Liver (tissue), 9 donors: ENCODE data around the gene NEUROD1. TPM values are rescaled to one million over a fixed set of nuclear protein-coding genes. Genes with fewer than 3 reads are reported as not detected.

Experiments used
- DNase-seq: peaks from one replicate; pipeline ENCODE4 v3.0.0-alpha.2; 2017; ENCODE audit warnings: low spot score
- H3K27ac ChIP-seq, 2 donors: one replicate each; pipeline ENCODE4 v1.7.0; 2013; ENCODE audit warnings: inconsistent platforms in 2 of 2, low read length in 2 of 2, control low read depth in 1 of 2, low read depth in 1 of 2, mild to moderate bottlenecking in 1 of 2
- H3K27me3 ChIP-seq, 4 donors: one replicate each; pipeline versions ENCODE4 v1.6.1 to v1.7.0; 2013; ENCODE audit warnings: low read length in 3 of 4, inconsistent platforms in 1 of 4, mild to moderate bottlenecking in 1 of 4, moderate library complexity in 1 of 4; ENCODE audit not compliant: control insufficient read depth in 4 of 4, insufficient read depth in 4 of 4
- H3K36me3 ChIP-seq, 4 donors: one replicate each; pipeline versions ENCODE4 v1.6.1 to v1.7.0; 2013; ENCODE audit warnings: low read length in 3 of 4, mild to moderate bottlenecking in 3 of 4, low read depth in 1 of 4, moderate library complexity in 1 of 4; ENCODE audit not compliant: control insufficient read depth in 4 of 4, insufficient read depth in 3 of 4
- H3K4me1 ChIP-seq, 4 donors: one replicate each; pipeline versions ENCODE4 v1.6.1 to v1.7.0; 2013; ENCODE audit warnings: low read length in 3 of 4, mild to moderate bottlenecking in 3 of 4, moderate library complexity in 1 of 4; ENCODE audit not compliant: control insufficient read depth in 4 of 4, insufficient read depth in 4 of 4
- H3K4me3 ChIP-seq, 3 donors: one replicate each; pipeline versions ENCODE4 v1.6.1 to v1.7.0; 2013; ENCODE audit warnings: low read length in 3 of 3, control low read depth in 1 of 3, low read depth in 1 of 3, mild to moderate bottlenecking in 1 of 3
- H3K9ac ChIP-seq, 2 donors: one replicate each; pipeline ENCODE4 v1.7.0; 2013; ENCODE audit warnings: low read length in 2 of 2, mild to moderate bottlenecking in 2 of 2, moderate library complexity in 2 of 2, control low read depth in 1 of 2, low read depth in 1 of 2
- H3K9me3 ChIP-seq, 4 donors: one replicate each; pipeline versions ENCODE4 v1.6.1 to v1.7.0; 2013; ENCODE audit warnings: low read length in 3 of 4; ENCODE audit not compliant: control insufficient read depth in 4 of 4
- EGR1 ChIP-seq, 2 donors: IDR thresholded peaks; 2 replicates each; pipeline ENCODE4 v1.6.1; 2016 to 2018; ENCODE audit warnings: antibody characterized with exemption in 2 of 2, low read depth in 2 of 2
- FOXA1 ChIP-seq: IDR thresholded peaks from 2 replicates; pipeline ENCODE4 v1.6.1; 2016; ENCODE audit warnings: antibody characterized with exemption
- FOXA2 ChIP-seq: IDR thresholded peaks from 2 replicates; pipeline ENCODE4 v1.6.1; 2016; ENCODE audit warnings: antibody characterized with exemption
- GABPA ChIP-seq, 2 donors: IDR thresholded peaks in 1 of 2; conservative IDR thresholded peaks in 1 of 2; 2 replicates each; pipeline ENCODE4 v1.6.1; 2016; ENCODE audit warnings: antibody characterized with exemption in 2 of 2, mild to moderate bottlenecking in 1 of 2, moderate library complexity in 1 of 2
- HNF4A ChIP-seq, 2 donors: conservative IDR thresholded peaks; 2 replicates each; pipeline ENCODE4 v1.6.1; 2016; ENCODE audit warnings: antibody characterized with exemption in 2 of 2, mild to moderate bottlenecking in 2 of 2
- HNF4G ChIP-seq: IDR thresholded peaks from 2 replicates; pipeline ENCODE4 v1.6.1; 2016; ENCODE audit warnings: antibody characterized with exemption
- JUND ChIP-seq, 2 donors: IDR thresholded peaks; 2 replicates each; pipeline ENCODE4 v1.6.1; 2016; ENCODE audit warnings: antibody characterized with exemption in 2 of 2
- NR2F2 ChIP-seq: IDR thresholded peaks from 2 replicates; pipeline ENCODE4 v1.6.1; 2016; ENCODE audit warnings: antibody characterized with exemption
- RAD21 ChIP-seq, 2 donors: IDR thresholded peaks; 2 replicates each; pipeline ENCODE4 v1.6.1; 2016; ENCODE audit warnings: antibody characterized with exemption in 2 of 2, mild to moderate bottlenecking in 2 of 2
- RXRA ChIP-seq, 2 donors: IDR thresholded peaks; 2 replicates each; pipeline ENCODE4 v1.6.1; 2017 to 2018; ENCODE audit warnings: antibody characterized with exemption in 2 of 2, mild to moderate bottlenecking in 1 of 2
- SP1 ChIP-seq: IDR thresholded peaks from 2 replicates; pipeline ENCODE4 v1.6.1; 2018; ENCODE audit warnings: antibody characterized with exemption, mild to moderate bottlenecking
- TAF1 ChIP-seq: conservative IDR thresholded peaks from 2 replicates; pipeline ENCODE4 v1.6.1; 2016; ENCODE audit warnings: antibody characterized with exemption, mild to moderate bottlenecking
- YY1 ChIP-seq: IDR thresholded peaks from 2 replicates; pipeline ENCODE4 v1.6.1; 2016; ENCODE audit warnings: antibody characterized with exemption, mild to moderate bottlenecking
- WGBS: extraction: QIAGEN DNeasy Blood & Tissue Kit; methylation state at CpG from one replicate; pipeline ENCODE4 v1.1.7; 2013; 5-methylcytosine and 5-hydroxymethylcytosine counted together
- polyA plus RNA-seq, 2 donors: library from polyadenylated mRNA; stranded (reverse) in 1 of 2; unstranded in 1 of 2; fragments of 200-250 nt in 1 of 2; fragments of >200 nt in 1 of 2; fragmentation: Nextera tagmentation in 1 of 2; extraction: Ambion mirVana in 1 of 2; gene quantifications; one replicate each; pipeline versions ENCODE4 v1.2.1 to v1.2.3, GENCODE V29; 2013 to 2015
- total RNA-seq, 2 donors: library from RNA; depleted of rRNA; stranded (reverse); fragments of >200 nt; gene quantifications; one replicate each; pipeline ENCODE4 v1.2.3, GENCODE V29; 2014
- TF ChIP-seq, protein P1 (sequence below): IDR thresholded peaks from 2 replicates; pipeline ENCODE4 v1.6.1; 2016; ENCODE audit warnings: antibody characterized with exemption
- TF ChIP-seq, protein P2 (sequence below): IDR thresholded peaks from 2 replicates; pipeline ENCODE4 v1.6.1; 2016; ENCODE audit warnings: antibody characterized with exemption, mild to moderate bottlenecking
- TF ChIP-seq, protein P3 (sequence below): IDR thresholded peaks from 2 replicates; pipeline ENCODE4 v1.6.1; 2016; ENCODE audit warnings: antibody characterized with exemption
- TF ChIP-seq, protein P4 (sequence below): IDR thresholded peaks from 2 replicates; pipeline ENCODE4 v1.6.1; 2016; ENCODE audit warnings: antibody characterized with exemption
- TF ChIP-seq, protein P5 (sequence below): fragments of 150-350 bp; IDR thresholded peaks from 2 replicates; pipeline ENCODE4 v1.5.1; 2017; ENCODE audit warnings: improper control_type of control experiment, low read depth, low read length; ENCODE audit not compliant: missing input control
- donor health status: healthy.
- donor health status: healthy.
- donor health status: healthy.
- donor health status: healthy.
- donor health status: healthy.

Gene NEUROD1
- total and polyA plus RNA-seq, 4 donors = not detected

DNA sequence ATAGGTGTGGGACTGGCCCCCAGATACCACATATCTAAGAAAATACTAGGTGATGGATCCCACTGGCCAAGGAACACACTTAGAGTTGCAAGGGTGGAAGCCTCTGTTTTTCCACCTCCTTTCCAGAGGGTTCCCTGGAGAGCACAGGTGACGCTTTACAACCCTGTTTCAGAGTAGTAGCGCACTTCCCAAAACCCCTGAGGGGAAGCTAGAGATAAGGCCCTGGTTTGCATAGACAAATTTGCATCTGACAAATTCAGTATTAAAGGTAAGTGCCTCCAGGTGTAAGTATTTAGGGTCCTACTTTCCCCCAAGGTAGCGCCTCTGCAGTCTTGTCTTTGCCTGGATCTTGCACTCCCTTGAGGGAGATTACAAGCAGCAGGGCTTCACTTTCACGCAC lies 22.9 kb downstream of the NEUROD1 start:
- TF ChIP-seq, protein P1, sequence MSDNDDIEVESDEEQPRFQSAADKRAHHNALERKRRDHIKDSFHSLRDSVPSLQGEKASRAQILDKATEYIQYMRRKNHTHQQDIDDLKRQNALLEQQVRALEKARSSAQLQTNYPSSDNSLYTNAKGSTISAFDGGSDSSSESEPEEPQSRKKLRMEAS = no peak
- no peak for TF ChIP-seq HNF4G
- no peak for TF ChIP-seq NR2F2
- TF ChIP-seq JUND (IDR thresholded peaks at IDR 0.05) = no peak
- TF ChIP-seq EGR1 (IDR thresholded peaks at IDR 0.05; ENCODE audit: low read depth in 2 of 2) = no peak
- TF ChIP-seq FOXA1 = no peak
- no peak for TF ChIP-seq SP1
- no peak for TF ChIP-seq TAF1
- no peak for TF ChIP-seq FOXA2
- TF ChIP-seq HNF4A (conservative IDR thresholded peaks at IDR 0.05) = no peak
- TF ChIP-seq RXRA (IDR thresholded peaks at IDR 0.05) = no peak
- TF ChIP-seq, protein P2, sequence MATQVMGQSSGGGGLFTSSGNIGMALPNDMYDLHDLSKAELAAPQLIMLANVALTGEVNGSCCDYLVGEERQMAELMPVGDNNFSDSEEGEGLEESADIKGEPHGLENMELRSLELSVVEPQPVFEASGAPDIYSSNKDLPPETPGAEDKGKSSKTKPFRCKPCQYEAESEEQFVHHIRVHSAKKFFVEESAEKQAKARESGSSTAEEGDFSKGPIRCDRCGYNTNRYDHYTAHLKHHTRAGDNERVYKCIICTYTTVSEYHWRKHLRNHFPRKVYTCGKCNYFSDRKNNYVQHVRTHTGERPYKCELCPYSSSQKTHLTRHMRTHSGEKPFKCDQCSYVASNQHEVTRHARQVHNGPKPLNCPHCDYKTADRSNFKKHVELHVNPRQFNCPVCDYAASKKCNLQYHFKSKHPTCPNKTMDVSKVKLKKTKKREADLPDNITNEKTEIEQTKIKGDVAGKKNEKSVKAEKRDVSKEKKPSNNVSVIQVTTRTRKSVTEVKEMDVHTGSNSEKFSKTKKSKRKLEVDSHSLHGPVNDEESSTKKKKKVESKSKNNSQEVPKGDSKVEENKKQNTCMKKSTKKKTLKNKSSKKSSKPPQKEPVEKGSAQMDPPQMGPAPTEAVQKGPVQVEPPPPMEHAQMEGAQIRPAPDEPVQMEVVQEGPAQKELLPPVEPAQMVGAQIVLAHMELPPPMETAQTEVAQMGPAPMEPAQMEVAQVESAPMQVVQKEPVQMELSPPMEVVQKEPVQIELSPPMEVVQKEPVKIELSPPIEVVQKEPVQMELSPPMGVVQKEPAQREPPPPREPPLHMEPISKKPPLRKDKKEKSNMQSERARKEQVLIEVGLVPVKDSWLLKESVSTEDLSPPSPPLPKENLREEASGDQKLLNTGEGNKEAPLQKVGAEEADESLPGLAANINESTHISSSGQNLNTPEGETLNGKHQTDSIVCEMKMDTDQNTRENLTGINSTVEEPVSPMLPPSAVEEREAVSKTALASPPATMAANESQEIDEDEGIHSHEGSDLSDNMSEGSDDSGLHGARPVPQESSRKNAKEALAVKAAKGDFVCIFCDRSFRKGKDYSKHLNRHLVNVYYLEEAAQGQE = no peak
- TF ChIP-seq, protein P3, sequence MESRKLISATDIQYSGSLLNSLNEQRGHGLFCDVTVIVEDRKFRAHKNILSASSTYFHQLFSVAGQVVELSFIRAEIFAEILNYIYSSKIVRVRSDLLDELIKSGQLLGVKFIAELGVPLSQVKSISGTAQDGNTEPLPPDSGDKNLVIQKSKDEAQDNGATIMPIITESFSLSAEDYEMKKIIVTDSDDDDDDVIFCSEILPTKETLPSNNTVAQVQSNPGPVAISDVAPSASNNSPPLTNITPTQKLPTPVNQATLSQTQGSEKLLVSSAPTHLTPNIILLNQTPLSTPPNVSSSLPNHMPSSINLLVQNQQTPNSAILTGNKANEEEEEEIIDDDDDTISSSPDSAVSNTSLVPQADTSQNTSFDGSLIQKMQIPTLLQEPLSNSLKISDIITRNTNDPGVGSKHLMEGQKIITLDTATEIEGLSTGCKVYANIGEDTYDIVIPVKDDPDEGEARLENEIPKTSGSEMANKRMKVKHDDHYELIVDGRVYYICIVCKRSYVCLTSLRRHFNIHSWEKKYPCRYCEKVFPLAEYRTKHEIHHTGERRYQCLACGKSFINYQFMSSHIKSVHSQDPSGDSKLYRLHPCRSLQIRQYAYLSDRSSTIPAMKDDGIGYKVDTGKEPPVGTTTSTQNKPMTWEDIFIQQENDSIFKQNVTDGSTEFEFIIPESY = no peak
- TF ChIP-seq, protein P4, sequence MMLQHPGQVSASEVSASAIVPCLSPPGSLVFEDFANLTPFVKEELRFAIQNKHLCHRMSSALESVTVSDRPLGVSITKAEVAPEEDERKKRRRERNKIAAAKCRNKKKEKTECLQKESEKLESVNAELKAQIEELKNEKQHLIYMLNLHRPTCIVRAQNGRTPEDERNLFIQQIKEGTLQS = no peak
- TF ChIP-seq GABPA (IDR thresholded peaks at IDR 0.05 in 1 of 2, conservative IDR thresholded peaks at IDR 0.05 in 1 of 2) = no peak
- TF ChIP-seq, protein P5, sequence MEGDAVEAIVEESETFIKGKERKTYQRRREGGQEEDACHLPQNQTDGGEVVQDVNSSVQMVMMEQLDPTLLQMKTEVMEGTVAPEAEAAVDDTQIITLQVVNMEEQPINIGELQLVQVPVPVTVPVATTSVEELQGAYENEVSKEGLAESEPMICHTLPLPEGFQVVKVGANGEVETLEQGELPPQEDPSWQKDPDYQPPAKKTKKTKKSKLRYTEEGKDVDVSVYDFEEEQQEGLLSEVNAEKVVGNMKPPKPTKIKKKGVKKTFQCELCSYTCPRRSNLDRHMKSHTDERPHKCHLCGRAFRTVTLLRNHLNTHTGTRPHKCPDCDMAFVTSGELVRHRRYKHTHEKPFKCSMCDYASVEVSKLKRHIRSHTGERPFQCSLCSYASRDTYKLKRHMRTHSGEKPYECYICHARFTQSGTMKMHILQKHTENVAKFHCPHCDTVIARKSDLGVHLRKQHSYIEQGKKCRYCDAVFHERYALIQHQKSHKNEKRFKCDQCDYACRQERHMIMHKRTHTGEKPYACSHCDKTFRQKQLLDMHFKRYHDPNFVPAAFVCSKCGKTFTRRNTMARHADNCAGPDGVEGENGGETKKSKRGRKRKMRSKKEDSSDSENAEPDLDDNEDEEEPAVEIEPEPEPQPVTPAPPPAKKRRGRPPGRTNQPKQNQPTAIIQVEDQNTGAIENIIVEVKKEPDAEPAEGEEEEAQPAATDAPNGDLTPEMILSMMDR = no peak
- no peak for TF ChIP-seq YY1
- no peak for TF ChIP-seq RAD21 (IDR thresholded peaks at IDR 0.05)
- Histone ChIP-seq H3K4me1 (peaks cover 0 to 12% (median 8%) of the 10 kb centered on the region in 4 donors), H3K27ac (no peak overlapping the region), H3K9ac (no peak overlapping the region), H3K4me3 (peak overlapping the region in 1 of 3 donors; percentile 58), H3K27me3 (peaks cover 0 to 5% (median 2%) of the 10 kb centered on the region in 4 donors), H3K36me3 (no peaks in the 10 kb centered on the region), H3K9me3 (no peaks in the 10 kb centered on the region)
- 88% methylated on average over 4 of the region's 4 CpGs for WGBS
- DNase-seq = no peak
